A673 (cell line): Measurements from ENCODE around the gene CH25H. TPM values are rescaled to one million over a fixed set of nuclear protein-coding genes. Genes with fewer than 3 reads are reported as not detected.

ENCODE experiments used
- BruUV-seq: library from RNA; stranded (reverse); fragments of 400-500 nt; replicated peaks from 2 replicates; lab custom pipeline; 2021; lab: Mats Ljungman, UMichigan
- CTCF ChIA-PET: fragments of 300-600 bp; sonication (Branson Sonifier 250); formaldehyde crosslinking; loops from one replicate; lab custom pipeline; 2022; ENCODE audit warnings: antibody characterized with exemption; lab: Charles Lee
- POLR2A ChIA-PET: fragments of 300-600 bp; sonication (Branson Sonifier 250); formaldehyde crosslinking; loops from one replicate; lab custom pipeline; 2022; ENCODE audit warnings: antibody characterized with exemption; ENCODE audit not compliant: low non-redundant PET; lab: Charles Lee
- DNase-seq: peaks from one replicate; pipeline ENCODE4 v3.0.0-alpha.2; 2015; ENCODE audit warnings: low spot score
- H3K27ac ChIP-seq: fragments of 200-600 bp; sonication (generic); 2 replicates; pipeline ENCODE4 v1.5.1; 2016; ENCODE audit warnings: mixed run types, low read depth, mild to moderate bottlenecking, mixed read lengths, antibody characterized with exemption, low read length; ENCODE audit not compliant: poor library complexity, severe bottlenecking
- H3K27me3 ChIP-seq: fragments of 200-600 bp; sonication (generic); replicated peaks from 2 replicates; pipeline ENCODE4 v1.6.1; 2017; ENCODE audit warnings: mixed run types, low read depth, mild to moderate bottlenecking, mixed read lengths, antibody characterized with exemption, low read length; ENCODE audit not compliant: insufficient read depth, poor library complexity
- H3K36me3 ChIP-seq: fragments of 200-600 bp; sonication (generic); 2 replicates; pipeline ENCODE4 v1.6.1; 2016; ENCODE audit warnings: mixed run types, mild to moderate bottlenecking, mixed read lengths, antibody characterized with exemption, low read length; ENCODE audit not compliant: insufficient read depth, poor library complexity, severe bottlenecking
- H3K4me1 ChIP-seq: fragments of 200-600 bp; sonication (generic); 2 replicates; pipeline ENCODE4 v1.6.1; 2017; ENCODE audit warnings: mixed run types, mild to moderate bottlenecking, mixed read lengths, antibody characterized with exemption, low read length; ENCODE audit not compliant: insufficient read depth, poor library complexity, severe bottlenecking
- H3K4me3 ChIP-seq: fragments of 200-600 bp; sonication (generic); 2 replicates; pipeline ENCODE4 v1.5.1; 2016; ENCODE audit warnings: low read depth, mixed run types, mild to moderate bottlenecking, mixed read lengths, low read length; ENCODE audit not compliant: poor library complexity, severe bottlenecking
- H3K9me3 ChIP-seq: fragments of 200-600 bp; sonication (generic); 2 replicates; pipeline ENCODE4 v1.6.1; 2016; ENCODE audit warnings: mixed run types, low read depth, mild to moderate bottlenecking, mixed read lengths, antibody characterized with exemption, low read length; ENCODE audit not compliant: poor library complexity, severe bottlenecking
- CTCF ChIP-seq: fragments of 300-800, 200-600 bp; sonication (generic); conservative IDR thresholded peaks from 2 replicates; pipeline ENCODE4 v1.5.1; 2017; ENCODE audit warnings: low read depth, mild to moderate bottlenecking, antibody characterized with exemption, low read length, moderate library complexity, mixed read lengths
- EZH2 ChIP-seq: fragments of 200-600 bp; sonication (generic); IDR thresholded peaks from 2 replicates; pipeline ENCODE4 v1.6.1; 2017; ENCODE audit warnings: borderline replicate concordance, low read depth, mild to moderate bottlenecking, mixed read lengths, antibody characterized with exemption, low read length; ENCODE audit not compliant: poor library complexity, severe bottlenecking
- intact Hi-C: fragments of 100-400 bp; cut with micrococcal nuclease; formaldehyde crosslinking; loops from one replicate; pipeline ENCODE4 v1.10.0; 2022; ENCODE audit not compliant: unreplicated experiment
- total RNA-seq: library from RNA; stranded (reverse); gene quantifications from 2 replicates; pipeline ENCODE4 v1.2.3, GENCODE V29; 2021

CH25H gene
- total RNA-seq, 1 experiment from 2014 or later = 0.56 TPM

- Histone ChIP-seq H3K27me3 (no peaks in the 10 kb centered on the region), H3K27ac (no peak overlapping the region), H3K9me3 (no peaks in the 10 kb centered on the region), H3K4me1 (no peaks in the 10 kb centered on the region), H3K36me3 (no peaks in the 10 kb centered on the region), H3K4me3 (no peak overlapping the region)
- intact Hi-C loops = no loop called here
- DNase-seq = no peak
- no peak for TF ChIP-seq CTCF
- TF ChIP-seq EZH2 = no peak
- CTCF ChIA-PET = no interaction called here
- POLR2A ChIA-PET = no interaction called here
- BruUV-seq = no TSS peak
These were observed 47.4 kb downstream of the CH25H start for GRCh38 chr10:89159761-89160160.

- H3K27me3 ChIP-seq = no peaks in the 10 kb centered on the region
- CTCF ChIA-PET = no interaction called here
- intact Hi-C loops = no loop called here
- DNase-seq = no peak
- no TSS peak for BruUV-seq
- POLR2A ChIA-PET = no interaction called here
- H3K36me3 ChIP-seq = no peaks in the 10 kb centered on the region
- H3K9me3 ChIP-seq = no peaks in the 10 kb centered on the region
- TF ChIP-seq CTCF (no peak), EZH2 (no peak)
- H3K4me3 ChIP-seq = no peak overlapping the region
- H3K4me1 ChIP-seq = peaks cover under 1% of the 10 kb centered on the region
- H3K27ac ChIP-seq = no peak overlapping the region
These were observed 47.8 kb downstream of the CH25H start for GRCh38 chr10:89159316-89159715.

GRCh38 chr10:89158446-89158845 is 48.7 kb downstream of the CH25H start:
- H3K27me3 ChIP-seq = no peaks in the 10 kb centered on the region
- ChIA-PET POLR2A (no interaction called here), CTCF (no interaction called here)
- H3K27ac ChIP-seq = no peak overlapping the region
- TF ChIP-seq CTCF (no peak), EZH2 (no peak)
- H3K4me1 ChIP-seq = peaks cover 4% of the 10 kb centered on the region
- no peaks in the 10 kb centered on the region for H3K36me3 ChIP-seq
- no TSS peak for BruUV-seq
- intact Hi-C loops = no loop called here
- DNase-seq = no peak
- H3K9me3 ChIP-seq = no peaks in the 10 kb centered on the region
- no peak overlapping the region for H3K4me3 ChIP-seq
